ENCODE results near the gene FGD3.

GRCh38 chr9:92977279-92977678 is 30.0 kb downstream of the FGD3 start:
- TF ChIP-seq CTCF (IDR thresholded peaks at IDR 0.05; ENCODE audit: insufficient read depth, low read length, poor library complexity, severe bottlenecking) (no peak), EZH2phosphoT487 (conservative IDR thresholded peaks at IDR 0.05; ENCODE audit: low read length) (no peak)

Measured in SU-DHL-6 (cell line).